SH-SY5Y (cell line): ENCODE results near the gene EMX1.

ENCODE experiments used
- GATA2 ChIP-seq: IDR thresholded peaks from 2 replicates; pipeline ENCODE4 v1.6.1; 2011; ENCODE audit warnings: mild to moderate bottlenecking, low read depth, low read length
- GATA3 ChIP-seq: IDR thresholded peaks from 2 replicates; pipeline ENCODE4 v1.6.1; 2011; ENCODE audit warnings: low read depth, mild to moderate bottlenecking, low read length, moderate library complexity

DNA sequence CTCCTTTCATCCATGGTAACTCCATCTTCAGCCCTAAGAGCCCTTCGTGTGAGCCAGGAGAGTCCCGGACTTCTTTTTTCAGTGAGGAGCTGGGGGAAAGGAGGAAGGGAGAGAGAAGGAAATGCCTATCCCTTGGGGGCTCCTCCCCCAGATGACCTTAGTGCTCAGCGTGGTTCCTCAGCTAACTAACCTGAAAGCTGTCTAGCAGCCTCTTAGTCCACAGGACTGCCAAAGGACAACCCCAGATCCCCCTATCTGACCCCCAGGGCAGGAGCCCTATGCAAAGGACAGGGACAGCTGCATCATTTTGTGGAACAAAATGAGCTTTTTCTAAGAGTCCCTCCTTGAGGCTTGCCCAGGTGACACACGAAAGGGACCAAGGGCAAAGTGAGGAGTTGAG, 22.2 kb upstream of the EMX1 start:
- TF ChIP-seq GATA2 (no peak), GATA3 (no peak)
